Loucy (cell line): ENCODE data around the gene RPRD2.
A peak's percentile ranks its signal among the peaks of the same experiment; 100 is the strongest.

Experiments
- H2AFZ ChIP-seq: fragments of 200-600 bp; sonication (generic); 2 replicates; pipeline ENCODE4 v1.6.0; 2016; ENCODE audit warnings: antibody characterized with exemption, mild to moderate bottlenecking, low read length, moderate library complexity
- H3F3A ChIP-seq: fragments of 200-600 bp; 2 replicates; pipeline ENCODE4 v1.6.0; 2016; ENCODE audit warnings: antibody characterized with exemption, low read depth, mild to moderate bottlenecking
- H3K27me3 ChIP-seq: fragments of 200-600 bp; sonication (generic); 2 replicates; pipeline ENCODE4 v1.6.1; 2014; ENCODE audit warnings: low read length, mild to moderate bottlenecking; ENCODE audit not compliant: insufficient read depth, poor library complexity, severe bottlenecking
- H3K36me3 ChIP-seq: fragments of 200-600 bp; sonication (generic); 2 replicates; pipeline ENCODE4 v1.6.1; 2016; ENCODE audit warnings: low read length; ENCODE audit not compliant: insufficient read depth
- H3K4me1 ChIP-seq: fragments of 200-600 bp; sonication (generic); 2 replicates; pipeline ENCODE4 v1.5.1; 2014; ENCODE audit warnings: low read length, mild to moderate bottlenecking; ENCODE audit not compliant: insufficient read depth, poor library complexity, severe bottlenecking
- H3K4me2 ChIP-seq: fragments of 200-600 bp; sonication (generic); 2 replicates; pipeline ENCODE4 v1.6.0; 2014; ENCODE audit warnings: antibody characterized with exemption, low read length, low read depth, mild to moderate bottlenecking; ENCODE audit not compliant: poor library complexity, severe bottlenecking
- H3K4me3 ChIP-seq: fragments of 200-600 bp; sonication (generic); 2 replicates; pipeline ENCODE4 v1.5.1; 2014; ENCODE audit warnings: low read length, mild to moderate bottlenecking, mixed read lengths; ENCODE audit not compliant: poor library complexity, severe bottlenecking
- H3K79me2 ChIP-seq: fragments of 200-600 bp; sonication (generic); 2 replicates; pipeline ENCODE4 v1.6.1; 2014; ENCODE audit warnings: low read length; ENCODE audit not compliant: insufficient read depth
- H3K9ac ChIP-seq: fragments of 200-600 bp; sonication (generic); 2 replicates; pipeline ENCODE4 v1.6.0; 2014; ENCODE audit warnings: mild to moderate bottlenecking, low read depth, low read length, moderate library complexity; ENCODE audit not compliant: poor library complexity, severe bottlenecking
- H3K9me2 ChIP-seq: fragments of 200-600 bp; sonication (generic); replicated peaks from 2 replicates; pipeline ENCODE4 v1.6.1; 2016; ENCODE audit warnings: low read depth, low read length, mixed read lengths
- H3K9me3 ChIP-seq: fragments of 200-600 bp; sonication (generic); 2 replicates; pipeline ENCODE4 v1.6.1; 2014; ENCODE audit warnings: mild to moderate bottlenecking, antibody characterized with exemption, low read length, low read depth; ENCODE audit not compliant: insufficient read depth
- H4K20me1 ChIP-seq: fragments of 200-600 bp; sonication (generic); 2 replicates; pipeline ENCODE4 v1.6.0; 2014; ENCODE audit warnings: antibody characterized with exemption, low read length, mild to moderate bottlenecking; ENCODE audit not compliant: insufficient read depth, poor library complexity, severe bottlenecking
- EZH2phosphoT487 ChIP-seq: fragments of 200-600 bp; IDR thresholded peaks from 2 replicates; pipeline ENCODE4 v1.6.1; 2018; ENCODE audit warnings: antibody characterized with exemption, mild to moderate bottlenecking, moderate library complexity, borderline replicate concordance
- TF ChIP-seq, protein P1 (sequence below): fragments of 200-600 bp; sonication (generic); conservative IDR thresholded peaks from 2 replicates; pipeline ENCODE4 v1.5.1; 2014; ENCODE audit warnings: mild to moderate bottlenecking, antibody characterized with exemption, low read length

Gene RPRD2

GRCh38 chr1:150322310-150322709 is 41.6 kb upstream of the RPRD2 start:
- H3K4me1 ChIP-seq = peaks cover 26% of the 10 kb centered on the region
- H2AFZ ChIP-seq = no peak overlapping the region
- H3K9ac ChIP-seq = peak overlapping the region; percentile 92
- H4K20me1 ChIP-seq = peaks cover 42% of the 10 kb centered on the region
- H3F3A ChIP-seq = no peaks in the 10 kb centered on the region
- H3K27me3 ChIP-seq = no peaks in the 10 kb centered on the region
- H3K9me3 ChIP-seq = no peaks in the 10 kb centered on the region
- peaks cover 61% of the 10 kb centered on the region for H3K79me2 ChIP-seq
- H3K4me3 ChIP-seq = peak overlapping the region; percentile 96
- H3K36me3 ChIP-seq = peaks cover 25% of the 10 kb centered on the region
- H3K4me2 ChIP-seq = peak overlapping the region; percentile 74
- H3K9me2 ChIP-seq = no peaks in the 10 kb centered on the region
- TF ChIP-seq, protein P1, sequence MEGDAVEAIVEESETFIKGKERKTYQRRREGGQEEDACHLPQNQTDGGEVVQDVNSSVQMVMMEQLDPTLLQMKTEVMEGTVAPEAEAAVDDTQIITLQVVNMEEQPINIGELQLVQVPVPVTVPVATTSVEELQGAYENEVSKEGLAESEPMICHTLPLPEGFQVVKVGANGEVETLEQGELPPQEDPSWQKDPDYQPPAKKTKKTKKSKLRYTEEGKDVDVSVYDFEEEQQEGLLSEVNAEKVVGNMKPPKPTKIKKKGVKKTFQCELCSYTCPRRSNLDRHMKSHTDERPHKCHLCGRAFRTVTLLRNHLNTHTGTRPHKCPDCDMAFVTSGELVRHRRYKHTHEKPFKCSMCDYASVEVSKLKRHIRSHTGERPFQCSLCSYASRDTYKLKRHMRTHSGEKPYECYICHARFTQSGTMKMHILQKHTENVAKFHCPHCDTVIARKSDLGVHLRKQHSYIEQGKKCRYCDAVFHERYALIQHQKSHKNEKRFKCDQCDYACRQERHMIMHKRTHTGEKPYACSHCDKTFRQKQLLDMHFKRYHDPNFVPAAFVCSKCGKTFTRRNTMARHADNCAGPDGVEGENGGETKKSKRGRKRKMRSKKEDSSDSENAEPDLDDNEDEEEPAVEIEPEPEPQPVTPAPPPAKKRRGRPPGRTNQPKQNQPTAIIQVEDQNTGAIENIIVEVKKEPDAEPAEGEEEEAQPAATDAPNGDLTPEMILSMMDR = no peak
- no peak for TF ChIP-seq EZH2phosphoT487

GRCh38 chr1:150332651-150333290 is 31.2 kb upstream of the RPRD2 start:
- H3K4me3 ChIP-seq = no peak overlapping the region

DNA sequence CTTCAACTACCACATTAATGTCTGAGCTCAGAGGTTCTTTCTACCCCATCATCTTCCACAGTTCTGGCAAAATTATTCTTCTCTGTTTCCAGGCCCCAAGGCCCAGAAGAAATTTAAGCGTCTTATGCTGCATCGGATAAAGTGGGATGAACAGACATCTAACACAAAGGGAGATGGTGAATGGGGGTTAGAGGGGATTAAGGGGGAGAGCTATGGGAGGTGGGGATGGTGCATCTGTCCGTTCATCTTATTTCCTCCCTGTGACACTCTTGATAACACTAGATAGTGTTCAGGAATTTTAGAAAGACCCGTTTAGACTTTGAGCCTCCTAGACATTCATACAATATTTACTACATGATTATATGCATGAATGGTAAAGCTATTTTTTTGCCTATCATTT is 17.6 kb upstream of the RPRD2 start:
- no peaks in the 10 kb centered on the region for H4K20me1 ChIP-seq
- H3K4me1 ChIP-seq = no peaks in the 10 kb centered on the region
- no peak overlapping the region for H3K4me3 ChIP-seq
- no peaks in the 10 kb centered on the region for H3F3A ChIP-seq
- H3K9me3 ChIP-seq = no peaks in the 10 kb centered on the region
- no peaks in the 10 kb centered on the region for H3K9me2 ChIP-seq
- no peak overlapping the region for H3K9ac ChIP-seq
- no peaks in the 10 kb centered on the region for H3K79me2 ChIP-seq
- no peak overlapping the region for H2AFZ ChIP-seq
- peaks cover 66% of the 10 kb centered on the region; the same call in 1 of the 2 replicates for H3K36me3 ChIP-seq
- no peak for TF ChIP-seq EZH2phosphoT487
- no peak overlapping the region for H3K4me2 ChIP-seq
- H3K27me3 ChIP-seq = no peaks in the 10 kb centered on the region

More at GRCh38 chr1:150332651-150333290, 31.2 kb upstream of the RPRD2 start:
- Histone ChIP-seq H3K9me2 (no peaks in the 10 kb centered on the region), H3K4me1 (peaks cover under 1% of the 10 kb centered on the region), H4K20me1 (no peaks in the 10 kb centered on the region), H3K36me3 (peaks cover 65% of the 10 kb centered on the region), H3K9ac (no peak overlapping the region), H3K4me2 (no peak overlapping the region), H3K27me3 (no peaks in the 10 kb centered on the region), H3K9me3 (no peaks in the 10 kb centered on the region), H2AFZ (no peak overlapping the region), H3K79me2 (peaks cover 8% of the 10 kb centered on the region; the same call in 1 of the 2 replicates), H3F3A (no peaks in the 10 kb centered on the region)
- TF ChIP-seq, protein P1 = no peak
- TF ChIP-seq EZH2phosphoT487 = no peak

DNA sequence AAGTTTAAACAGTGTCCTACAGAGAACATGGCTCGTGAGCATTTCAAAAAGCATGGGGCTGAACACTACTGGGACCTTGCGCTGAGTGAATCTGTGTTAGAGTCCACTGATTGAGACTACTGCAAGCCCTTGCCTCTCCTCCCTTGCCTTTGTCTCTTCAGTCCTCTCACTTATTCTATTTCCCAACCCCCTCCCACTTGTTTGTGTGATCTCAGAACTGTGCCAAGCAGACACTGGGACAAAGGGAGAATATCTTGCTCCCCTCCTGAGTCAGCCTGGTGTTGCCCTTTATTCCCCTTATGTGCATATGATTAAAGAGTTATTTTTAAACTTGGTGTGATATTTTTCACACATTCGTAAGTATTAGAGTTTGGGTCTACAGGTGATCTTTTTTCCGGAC is 11.1 kb upstream of the RPRD2 start:
- no peaks in the 10 kb centered on the region for H3K4me1 ChIP-seq
- H3K36me3 ChIP-seq = peaks cover 32% of the 10 kb centered on the region; the same call in 1 of the 2 replicates
- no peaks in the 10 kb centered on the region for H3F3A ChIP-seq
- no peaks in the 10 kb centered on the region for H3K27me3 ChIP-seq
- H3K9me2 ChIP-seq = no peaks in the 10 kb centered on the region
- H4K20me1 ChIP-seq = no peaks in the 10 kb centered on the region
- H3K79me2 ChIP-seq = no peaks in the 10 kb centered on the region
- TF ChIP-seq, protein P1 = no peak
- no peak for TF ChIP-seq EZH2phosphoT487
- no peak overlapping the region for H3K9ac ChIP-seq
- H3K4me3 ChIP-seq = no peak overlapping the region
- H3K4me2 ChIP-seq = no peak overlapping the region
- no peak overlapping the region for H2AFZ ChIP-seq
- no peaks in the 10 kb centered on the region for H3K9me3 ChIP-seq
